Keratinocyte (primary cell): ENCODE measurements around the gene CCDC63.

Experiments used
- CTCF ChIP-seq, 3 experiments: IDR thresholded peaks in 1 of 3; conservative IDR thresholded peaks in 1 of 3; optimal IDR thresholded peaks in 1 of 3; 2 replicates in 2 of 3; 3 replicates in 1 of 3; pipeline versions ENCODE3 to v1.5.1; 2011; ENCODE audit warnings: low read length in 3 of 3, mild to moderate bottlenecking in 3 of 3, moderate library complexity in 2 of 3, control low read depth in 1 of 3, inconsistent platforms in 1 of 3; ENCODE audit not compliant: insufficient read depth in 2 of 3; ENCODE audit errors: extremely low read depth in 1 of 3
- EZH2 ChIP-seq: IDR thresholded peaks from one replicate; pipeline ENCODE4 v1.6.1; 2012; ENCODE audit warnings: inconsistent platforms, mild to moderate bottlenecking, low read length, moderate library complexity

DNA sequence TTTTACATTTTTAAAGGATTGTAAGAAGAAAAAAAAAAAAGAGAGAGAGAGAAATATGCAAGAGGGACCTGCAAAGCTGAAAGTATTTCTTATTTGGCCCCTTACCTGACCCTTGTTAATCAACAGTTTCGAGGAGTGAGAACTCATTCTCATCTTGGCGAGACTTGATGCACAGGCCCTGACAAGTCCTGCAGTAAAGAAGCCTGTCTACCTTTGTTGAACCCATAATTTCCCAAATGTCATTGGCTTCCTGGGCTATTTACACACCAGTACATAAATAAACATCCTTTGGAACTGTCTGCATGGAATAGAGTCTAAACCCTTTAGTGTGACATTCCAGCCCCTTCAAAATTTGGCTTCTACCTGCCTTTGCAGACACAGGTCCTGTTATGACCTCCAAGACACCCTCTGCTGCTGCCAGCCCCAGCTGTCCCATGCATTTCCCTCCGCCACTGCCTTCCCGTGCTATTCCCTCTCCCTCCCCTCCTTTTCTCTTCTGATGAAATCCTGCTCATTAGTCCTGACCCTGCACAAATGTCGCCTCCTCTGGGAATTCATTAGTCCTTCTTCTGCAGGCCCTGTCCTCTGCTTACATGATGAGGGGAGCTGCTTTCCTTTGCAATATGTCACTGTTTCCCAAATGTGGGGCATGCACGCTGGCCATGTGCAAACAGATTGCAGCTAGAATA lies 38.5 kb downstream of the CCDC63 start:
- TF ChIP-seq CTCF (optimal IDR thresholded peaks at IDR 0.05 in 1 of 3, IDR thresholded peaks at IDR 0.05 in 1 of 3, conservative IDR thresholded peaks at IDR 0.05 in 1 of 3; ENCODE audit: extremely low read depth in 1 of 3, insufficient read depth in 2 of 3, low read length in 3 of 3) (no peak), EZH2 (no peak)
